ENCODE data around the gene CLCA2.

CLCA2 gene

DNA sequence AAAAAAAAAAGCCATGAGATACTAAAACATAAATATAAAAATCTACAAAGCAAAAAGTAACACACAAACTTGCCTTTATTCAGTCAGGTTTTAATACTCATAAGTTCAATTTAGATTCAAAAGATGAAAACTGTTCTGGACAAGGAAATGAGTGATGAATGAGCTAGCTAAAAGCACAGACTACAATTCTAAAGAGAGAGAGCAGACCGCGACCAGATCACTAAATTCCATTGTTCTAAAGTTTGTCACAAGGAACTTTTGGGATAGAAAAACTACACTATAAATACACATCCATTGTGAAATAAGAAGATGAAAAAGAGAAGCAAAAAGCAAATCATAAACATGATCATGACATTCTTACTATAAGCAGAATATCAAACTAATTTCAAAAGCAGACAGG lies 29.6 kb upstream of the CLCA2 start:
- TF ChIP-seq ZEB2 (tag by site-specific recombination; IDR thresholded peaks at IDR 0.05) (no peak), ZNF549 (tag by site-specific recombination; IDR thresholded peaks at IDR 0.05) (no peak), ZNF488 (tag by site-specific recombination; IDR thresholded peaks at IDR 0.05) (no peak), ZNF624 (tag by site-specific recombination; IDR thresholded peaks at IDR 0.05) (no peak), ZBTB44 (tag by site-specific recombination; IDR thresholded peaks at IDR 0.05) (no peak), ZNF202 (tag by site-specific recombination; IDR thresholded peaks at IDR 0.05; ENCODE audit: borderline replicate concordance) (no peak), ATF2 (tag by site-specific recombination; IDR thresholded peaks at IDR 0.05; ENCODE audit: low read depth) (no peak), ZIC2 (tag by site-specific recombination; IDR thresholded peaks at IDR 0.05) (no peak), ZNF560 (tag by site-specific recombination; IDR thresholded peaks at IDR 0.05; ENCODE audit: borderline replicate concordance) (no peak), ZNF280D (tag by site-specific recombination; IDR thresholded peaks at IDR 0.05) (no peak), ZNF670 (tag by site-specific recombination; IDR thresholded peaks at IDR 0.05; ENCODE audit: low read depth) (no peak)
- TF ChIP-seq, protein P1, sequence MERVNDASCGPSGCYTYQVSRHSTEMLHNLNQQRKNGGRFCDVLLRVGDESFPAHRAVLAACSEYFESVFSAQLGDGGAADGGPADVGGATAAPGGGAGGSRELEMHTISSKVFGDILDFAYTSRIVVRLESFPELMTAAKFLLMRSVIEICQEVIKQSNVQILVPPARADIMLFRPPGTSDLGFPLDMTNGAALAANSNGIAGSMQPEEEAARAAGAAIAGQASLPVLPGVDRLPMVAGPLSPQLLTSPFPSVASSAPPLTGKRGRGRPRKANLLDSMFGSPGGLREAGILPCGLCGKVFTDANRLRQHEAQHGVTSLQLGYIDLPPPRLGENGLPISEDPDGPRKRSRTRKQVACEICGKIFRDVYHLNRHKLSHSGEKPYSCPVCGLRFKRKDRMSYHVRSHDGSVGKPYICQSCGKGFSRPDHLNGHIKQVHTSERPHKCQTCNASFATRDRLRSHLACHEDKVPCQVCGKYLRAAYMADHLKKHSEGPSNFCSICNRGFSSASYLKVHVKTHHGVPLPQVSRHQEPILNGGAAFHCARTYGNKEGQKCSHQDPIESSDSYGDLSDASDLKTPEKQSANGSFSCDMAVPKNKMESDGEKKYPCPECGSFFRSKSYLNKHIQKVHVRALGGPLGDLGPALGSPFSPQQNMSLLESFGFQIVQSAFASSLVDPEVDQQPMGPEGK (tag by site-specific recombination; IDR thresholded peaks at IDR 0.05), result no peak
- TF ChIP-seq, protein P2, sequence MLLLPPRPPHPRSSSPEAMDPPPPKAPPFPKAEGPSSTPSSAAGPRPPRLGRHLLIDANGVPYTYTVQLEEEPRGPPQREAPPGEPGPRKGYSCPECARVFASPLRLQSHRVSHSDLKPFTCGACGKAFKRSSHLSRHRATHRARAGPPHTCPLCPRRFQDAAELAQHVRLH (tag by site-specific recombination; IDR thresholded peaks at IDR 0.05), result no peak
- H3K4me3 ChIP-seq (ENCODE audit: low read depth, low read length), result no peak overlapping the region
- CTCF ChIA-PET, result interaction anchor here (2.0 kb wide), 1 partner anchor 14 kb away, joined by 8 read pairs; no protein-coding TSS in a partner anchor
- POLR2A ChIA-PET, result no interaction called here
- H3K27ac ChIP-seq (ENCODE audit: extremely low read depth, low read depth, low read length), result no peak overlapping the region
- H3K9me3 ChIP-seq (ENCODE audit: control insufficient read depth, insufficient read depth, low read depth, low read length), result no peaks in the 10 kb centered on the region
- no peaks in the 10 kb centered on the region for H3K36me3 ChIP-seq (ENCODE audit: control insufficient read depth in 2 of 2, insufficient read depth in 1 of 2, low read length in 2 of 2)
- H3K4me1 ChIP-seq (ENCODE audit: control insufficient read depth, insufficient read depth, low read length), result peaks cover 2% of the 10 kb centered on the region; the same call in 1 of the 2 replicates

DNA sequence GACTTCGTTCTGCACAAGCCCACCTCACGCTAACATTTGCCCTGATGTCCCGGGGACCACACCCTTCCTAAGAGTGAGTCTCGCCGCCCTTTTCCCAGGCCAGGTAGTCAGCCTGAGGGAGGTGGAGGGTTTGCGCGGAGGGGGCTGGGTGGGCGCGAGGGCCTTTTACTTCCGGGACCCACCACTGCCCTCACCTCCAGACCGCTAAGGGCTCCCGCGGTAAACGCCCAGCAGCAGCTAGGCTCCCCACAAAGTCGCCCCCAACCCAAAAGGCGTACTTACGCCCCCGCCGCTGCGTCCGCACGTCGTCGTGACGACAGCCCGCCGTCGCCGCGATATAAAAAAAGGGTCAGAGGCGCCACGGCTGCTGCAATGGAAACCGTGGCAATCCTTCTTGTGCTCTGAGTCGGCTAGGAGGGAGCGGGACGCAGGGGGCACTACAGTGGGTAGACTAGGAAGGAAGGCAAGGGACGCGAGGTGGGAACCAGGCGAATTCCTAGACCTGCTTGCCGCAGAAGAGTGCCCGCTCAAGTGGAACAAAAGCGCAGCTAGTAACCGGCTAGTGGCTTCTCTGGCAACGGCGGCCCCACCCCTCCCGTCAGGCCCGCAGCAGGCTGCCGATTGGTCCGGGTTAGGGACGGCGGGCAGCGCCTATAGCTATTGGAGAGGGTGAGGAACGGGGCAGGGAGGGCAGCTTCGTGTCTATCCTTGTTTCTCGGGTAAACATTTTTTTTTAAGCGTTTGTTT lies 28.0 kb upstream of the CLCA2 start, which contains the start of gene ODF2L:
TSS of gene ODF2L (minus strand) at position 573 of the 747 bp plus-strand sequence. CDS start 9,296 bp downstream, outside the sequence.
- no peaks in the 10 kb centered on the region for H3K9me3 ChIP-seq (ENCODE audit: control insufficient read depth, insufficient read depth, low read depth, low read length)
- peaks cover 2% of the 10 kb centered on the region; the same call in 1 of the 2 replicates for H3K4me1 ChIP-seq (ENCODE audit: control insufficient read depth, insufficient read depth, low read length)
- peak within 1 kb of the TSS; percentile 97 for H3K4me3 ChIP-seq (ENCODE audit: low read depth, low read length)
- POLR2A ChIA-PET, result interaction anchor here (1.2 to 1.3 kb wide), 2 partner anchors 10 kb away, joined by 4 to 5 read pairs; no protein-coding TSS in a partner anchor
- peak within 1 kb of the TSS; percentile 59; the same call in 1 of the 2 replicates for H3K27ac ChIP-seq (ENCODE audit: extremely low read depth, low read depth, low read length)
- CTCF ChIA-PET, result interaction anchor here (0.7 to 1.0 kb wide), 2 partner anchors 105 to 1133 kb away, joined by 3 to 4 read pairs; no protein-coding TSS in a partner anchor
- H3K36me3 ChIP-seq (ENCODE audit: control insufficient read depth in 2 of 2, insufficient read depth in 1 of 2, low read length in 2 of 2), result no peaks in the 10 kb centered on the region
- TF ChIP-seq ZNF692 (tag by site-specific recombination; IDR thresholded peaks at IDR 0.05), result peak; percentile 50
- TF ChIP-seq, protein P3, sequence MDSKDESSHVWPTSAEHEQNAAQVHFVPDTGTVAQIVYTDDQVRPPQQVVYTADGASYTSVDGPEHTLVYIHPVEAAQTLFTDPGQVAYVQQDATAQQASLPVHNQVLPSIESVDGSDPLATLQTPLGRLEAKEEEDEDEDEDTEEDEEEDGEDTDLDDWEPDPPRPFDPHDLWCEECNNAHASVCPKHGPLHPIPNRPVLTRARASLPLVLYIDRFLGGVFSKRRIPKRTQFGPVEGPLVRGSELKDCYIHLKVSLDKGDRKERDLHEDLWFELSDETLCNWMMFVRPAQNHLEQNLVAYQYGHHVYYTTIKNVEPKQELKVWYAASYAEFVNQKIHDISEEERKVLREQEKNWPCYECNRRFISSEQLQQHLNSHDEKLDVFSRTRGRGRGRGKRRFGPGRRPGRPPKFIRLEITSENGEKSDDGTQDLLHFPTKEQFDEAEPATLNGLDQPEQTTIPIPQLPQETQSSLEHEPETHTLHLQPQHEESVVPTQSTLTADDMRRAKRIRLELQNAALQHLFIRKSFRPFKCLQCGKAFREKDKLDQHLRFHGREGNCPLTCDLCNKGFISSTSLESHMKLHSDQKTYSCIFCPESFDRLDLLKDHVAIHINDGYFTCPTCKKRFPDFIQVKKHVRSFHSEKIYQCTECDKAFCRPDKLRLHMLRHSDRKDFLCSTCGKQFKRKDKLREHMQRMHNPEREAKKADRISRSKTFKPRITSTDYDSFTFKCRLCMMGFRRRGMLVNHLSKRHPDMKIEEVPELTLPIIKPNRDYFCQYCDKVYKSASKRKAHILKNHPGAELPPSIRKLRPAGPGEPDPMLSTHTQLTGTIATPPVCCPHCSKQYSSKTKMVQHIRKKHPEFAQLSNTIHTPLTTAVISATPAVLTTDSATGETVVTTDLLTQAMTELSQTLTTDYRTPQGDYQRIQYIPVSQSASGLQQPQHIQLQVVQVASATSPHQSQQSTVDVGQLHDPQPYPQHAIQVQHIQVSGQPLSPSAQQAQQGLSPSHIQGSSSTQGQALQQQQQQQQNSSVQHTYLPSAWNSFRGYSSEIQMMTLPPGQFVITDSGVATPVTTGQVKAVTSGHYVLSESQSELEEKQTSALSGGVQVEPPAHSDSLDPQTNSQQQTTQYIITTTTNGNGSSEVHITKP (tag by site-specific recombination; IDR thresholded peaks at IDR 0.05), result peak; percentile 55
